Astrocyte (in vitro differentiated cells and primary cell): ENCODE measurements around the gene TAF3.

Experiments used
- CTCF ChIP-seq: IDR thresholded peaks from 2 replicates; pipeline ENCODE4 v1.5.1; 2011; ENCODE audit warnings: low read depth, mild to moderate bottlenecking, inconsistent platforms, low read length, moderate library complexity; ENCODE audit not compliant: insufficient read depth
- EZH2 ChIP-seq: IDR thresholded peaks from 2 replicates; pipeline ENCODE4 v1.6.1; 2012; ENCODE audit warnings: mild to moderate bottlenecking, low read length, inconsistent platforms; ENCODE audit not compliant: insufficient read depth

GRCh38 chr10:7861509-7862120 lies 43.3 kb downstream of the TAF3 start:
- TF ChIP-seq CTCF = no peak
- TF ChIP-seq EZH2 = no peak
